ENCODE data around the gene MECP2.

DNA sequence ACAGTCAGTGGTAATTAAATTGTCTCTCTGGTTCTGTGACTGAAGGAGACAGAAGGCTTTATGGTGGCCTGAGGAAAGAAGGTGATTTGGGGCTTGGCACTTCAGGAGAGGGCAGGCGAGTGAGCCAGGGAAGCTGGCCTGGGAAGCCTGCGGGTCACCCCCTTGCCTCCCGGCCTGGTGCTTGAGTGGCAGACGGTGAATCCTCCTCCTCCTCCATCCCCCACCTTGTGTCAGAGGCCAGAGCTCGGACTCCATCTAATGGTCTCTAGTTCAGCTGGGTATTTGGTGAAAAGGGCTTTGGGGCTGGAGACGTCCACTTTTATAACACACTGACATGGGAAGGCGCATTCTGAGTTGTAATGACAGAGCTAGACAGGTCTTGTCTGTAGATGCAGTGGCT is 116.3 kb downstream of the MECP2 start:
- TF ChIP-seq, protein P1, sequence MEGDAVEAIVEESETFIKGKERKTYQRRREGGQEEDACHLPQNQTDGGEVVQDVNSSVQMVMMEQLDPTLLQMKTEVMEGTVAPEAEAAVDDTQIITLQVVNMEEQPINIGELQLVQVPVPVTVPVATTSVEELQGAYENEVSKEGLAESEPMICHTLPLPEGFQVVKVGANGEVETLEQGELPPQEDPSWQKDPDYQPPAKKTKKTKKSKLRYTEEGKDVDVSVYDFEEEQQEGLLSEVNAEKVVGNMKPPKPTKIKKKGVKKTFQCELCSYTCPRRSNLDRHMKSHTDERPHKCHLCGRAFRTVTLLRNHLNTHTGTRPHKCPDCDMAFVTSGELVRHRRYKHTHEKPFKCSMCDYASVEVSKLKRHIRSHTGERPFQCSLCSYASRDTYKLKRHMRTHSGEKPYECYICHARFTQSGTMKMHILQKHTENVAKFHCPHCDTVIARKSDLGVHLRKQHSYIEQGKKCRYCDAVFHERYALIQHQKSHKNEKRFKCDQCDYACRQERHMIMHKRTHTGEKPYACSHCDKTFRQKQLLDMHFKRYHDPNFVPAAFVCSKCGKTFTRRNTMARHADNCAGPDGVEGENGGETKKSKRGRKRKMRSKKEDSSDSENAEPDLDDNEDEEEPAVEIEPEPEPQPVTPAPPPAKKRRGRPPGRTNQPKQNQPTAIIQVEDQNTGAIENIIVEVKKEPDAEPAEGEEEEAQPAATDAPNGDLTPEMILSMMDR (IDR thresholded peaks at IDR 0.05) = no peak
- no peak for TF ChIP-seq POLR2A (IDR thresholded peaks at IDR 0.05)

Data from right lobe of liver (tissue), 4 donors.